Measurements from ENCODE around the gene HMX3. TPM values are rescaled to one million over a fixed set of nuclear protein-coding genes. Genes with fewer than 3 reads are reported as not detected.

Gene HMX3
- total and polyA plus RNA-seq, 2 of the 13 experiments (the other 11 are each of a cell fraction or from before 2014, with no cell fraction given), result not detected

DNA sequence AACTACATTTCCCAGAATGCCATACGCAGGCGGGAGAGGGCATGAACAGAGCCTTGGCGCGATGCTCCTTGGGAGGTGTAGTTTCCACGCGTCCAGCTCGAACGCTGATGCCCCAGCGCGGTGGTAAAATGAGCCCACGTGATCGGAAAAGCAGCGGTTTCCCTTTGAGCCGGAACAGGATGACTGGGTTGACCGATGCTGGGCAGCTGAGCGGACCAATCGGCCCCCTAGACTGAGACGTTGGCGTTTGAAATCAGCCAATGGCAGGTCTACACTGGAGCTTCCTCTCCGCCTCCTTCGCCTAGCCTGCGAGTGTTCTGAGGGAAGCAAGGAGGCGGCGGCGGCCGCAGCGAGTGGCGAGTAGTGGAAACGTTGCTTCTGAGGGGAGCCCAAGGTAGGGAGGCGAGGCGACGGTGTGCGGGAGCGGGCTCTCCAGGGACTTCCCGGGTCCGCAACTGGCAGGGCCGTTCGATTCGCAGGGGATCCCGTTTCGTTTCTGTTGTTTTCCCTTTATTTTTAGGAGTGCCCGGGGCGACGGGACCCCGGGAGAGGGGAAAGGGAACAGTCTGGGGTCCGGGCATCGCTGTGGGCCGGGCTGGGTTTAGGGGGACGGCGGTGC is 18.4 kb downstream of the HMX3 start, which contains the start of gene BUB3 (continued):
- TF ChIP-seq MZF1 (CRISPR knock-in tag; IDR thresholded peaks at IDR 0.05; ENCODE audit: borderline replicate concordance) (no peak), CEBPZ (IDR thresholded peaks at IDR 0.05; ENCODE audit: low read length) (no peak), ZNF670 (CRISPR knock-in tag; IDR thresholded peaks at IDR 0.05; ENCODE audit: borderline replicate concordance) (peak; percentile 81), KDM3A (CRISPR knock-in tag; IDR thresholded peaks at IDR 0.05; ENCODE audit: low read depth) (no peak), PCBP1 (IDR thresholded peaks at IDR 0.05; ENCODE audit: borderline replicate concordance, low read depth, low read length) (peak; percentile 81; the same call in 1 of the 2 replicates), ZC3H4 (CRISPR knock-in tag; IDR thresholded peaks at IDR 0.05; ENCODE audit: borderline replicate concordance) (no peak), TOPORS (CRISPR knock-in tag; IDR thresholded peaks at IDR 0.05) (no peak), NFKBIZ (CRISPR knock-in tag; IDR thresholded peaks at IDR 0.05) (0 out of 2 replicates have a peak, but pooled peaks have one; percentile 36), MTERF4 (CRISPR knock-in tag; IDR thresholded peaks at IDR 0.05) (no peak; the same call in 1 of the 2 replicates), ZNF138 (CRISPR knock-in tag; IDR thresholded peaks at IDR 0.05; ENCODE audit: low read depth) (no peak), TP53 (CRISPR knock-in tag; conservative IDR thresholded peaks at IDR 0.05) (no peak), NCOA1 (CRISPR knock-in tag; IDR thresholded peaks at IDR 0.05) (no peak; the same call in 1 of the 2 replicates), RFXANK (CRISPR knock-in tag; IDR thresholded peaks at IDR 0.05) (no peak), ZNF18 (CRISPR knock-in tag; IDR thresholded peaks at IDR 0.05; ENCODE audit: insufficient replicate concordance) (no peak), RELA (CRISPR knock-in tag; IDR thresholded peaks at IDR 0.05) (no peak), KDM5B (CRISPR knock-in tag; IDR thresholded peaks at IDR 0.05; ENCODE audit: borderline replicate concordance) (peak; percentile 45; the same call in 1 of the 2 replicates), ZNF343 (CRISPR knock-in tag; IDR thresholded peaks at IDR 0.05) (no peak), ZFP36L1 (CRISPR knock-in tag; IDR thresholded peaks at IDR 0.05) (no peak)
- TF ChIP-seq, protein P1, sequence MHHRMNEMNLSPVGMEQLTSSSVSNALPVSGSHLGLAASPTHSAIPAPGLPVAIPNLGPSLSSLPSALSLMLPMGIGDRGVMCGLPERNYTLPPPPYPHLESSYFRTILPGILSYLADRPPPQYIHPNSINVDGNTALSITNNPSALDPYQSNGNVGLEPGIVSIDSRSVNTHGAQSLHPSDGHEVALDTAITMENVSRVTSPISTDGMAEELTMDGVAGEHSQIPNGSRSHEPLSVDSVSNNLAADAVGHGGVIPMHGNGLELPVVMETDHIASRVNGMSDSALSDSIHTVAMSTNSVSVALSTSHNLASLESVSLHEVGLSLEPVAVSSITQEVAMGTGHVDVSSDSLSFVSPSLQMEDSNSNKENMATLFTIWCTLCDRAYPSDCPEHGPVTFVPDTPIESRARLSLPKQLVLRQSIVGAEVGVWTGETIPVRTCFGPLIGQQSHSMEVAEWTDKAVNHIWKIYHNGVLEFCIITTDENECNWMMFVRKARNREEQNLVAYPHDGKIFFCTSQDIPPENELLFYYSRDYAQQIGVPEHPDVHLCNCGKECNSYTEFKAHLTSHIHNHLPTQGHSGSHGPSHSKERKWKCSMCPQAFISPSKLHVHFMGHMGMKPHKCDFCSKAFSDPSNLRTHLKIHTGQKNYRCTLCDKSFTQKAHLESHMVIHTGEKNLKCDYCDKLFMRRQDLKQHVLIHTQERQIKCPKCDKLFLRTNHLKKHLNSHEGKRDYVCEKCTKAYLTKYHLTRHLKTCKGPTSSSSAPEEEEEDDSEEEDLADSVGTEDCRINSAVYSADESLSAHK (CRISPR knock-in tag; IDR thresholded peaks at IDR 0.05; ENCODE audit: borderline replicate concordance), result no peak
- TF ChIP-seq, protein P2, sequence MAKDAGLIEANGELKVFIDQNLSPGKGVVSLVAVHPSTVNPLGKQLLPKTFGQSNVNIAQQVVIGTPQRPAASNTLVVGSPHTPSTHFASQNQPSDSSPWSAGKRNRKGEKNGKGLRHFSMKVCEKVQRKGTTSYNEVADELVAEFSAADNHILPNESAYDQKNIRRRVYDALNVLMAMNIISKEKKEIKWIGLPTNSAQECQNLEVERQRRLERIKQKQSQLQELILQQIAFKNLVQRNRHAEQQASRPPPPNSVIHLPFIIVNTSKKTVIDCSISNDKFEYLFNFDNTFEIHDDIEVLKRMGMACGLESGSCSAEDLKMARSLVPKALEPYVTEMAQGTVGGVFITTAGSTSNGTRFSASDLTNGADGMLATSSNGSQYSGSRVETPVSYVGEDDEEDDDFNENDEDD (CRISPR knock-in tag; IDR thresholded peaks at IDR 0.05; ENCODE audit: borderline replicate concordance), result 0 out of 2 replicates have a peak, but pooled peaks have one; percentile 96
